COLO668 (cell line): ENCODE results near the gene ABCC9.

Source experiments
- DNase-seq: peaks from one replicate; lab custom pipeline; 2025; ENCODE audit not compliant: unreplicated experiment; lab: John Stamatoyannopoulos, UW

ABCC9 gene

GRCh38 chr12:21881965-21882364 is 59.3 kb downstream of the ABCC9 start:
- DNase-seq = no peak

- no peak for DNase-seq
These were observed 61.9 kb downstream of the ABCC9 start for GRCh38 chr12:21879312-21879711.

DNA sequence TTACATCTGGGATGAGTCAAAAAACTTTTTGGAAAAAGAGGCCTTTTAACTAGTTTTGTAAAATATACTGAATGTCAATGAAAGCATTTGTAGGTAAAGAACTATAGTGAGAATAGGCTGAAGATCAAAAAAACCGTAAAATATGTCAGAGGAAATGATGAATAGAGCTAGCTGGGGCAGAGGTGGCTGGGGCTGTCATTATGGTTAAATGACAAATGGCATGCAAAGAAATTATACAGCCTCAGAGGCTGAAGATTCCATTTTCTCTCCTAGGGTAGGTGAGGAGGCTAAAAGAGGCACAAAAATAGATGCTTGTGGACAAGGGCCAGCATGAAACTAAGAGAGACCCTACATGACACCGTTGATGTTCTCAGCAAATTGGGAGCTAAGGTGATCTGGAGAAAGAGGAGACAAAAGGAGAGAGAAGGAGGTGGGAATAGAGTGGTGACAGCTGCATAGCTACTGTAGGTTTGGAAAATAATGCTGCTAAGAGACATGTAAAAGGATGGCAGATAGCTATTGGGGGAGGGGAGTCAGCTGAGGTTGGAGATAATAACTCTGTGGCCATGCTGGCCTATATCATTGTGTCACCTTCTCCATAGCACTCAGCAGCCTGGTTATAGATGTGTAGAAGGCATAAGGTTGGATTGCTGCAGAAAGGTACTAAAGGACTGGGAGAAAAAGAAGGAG is 63.8 kb downstream of the ABCC9 start:
- DNase-seq = no peak

GRCh38 chr12:21865846-21866245 is 75.4 kb downstream of the ABCC9 start:
- DNase-seq = no peak

DNA sequence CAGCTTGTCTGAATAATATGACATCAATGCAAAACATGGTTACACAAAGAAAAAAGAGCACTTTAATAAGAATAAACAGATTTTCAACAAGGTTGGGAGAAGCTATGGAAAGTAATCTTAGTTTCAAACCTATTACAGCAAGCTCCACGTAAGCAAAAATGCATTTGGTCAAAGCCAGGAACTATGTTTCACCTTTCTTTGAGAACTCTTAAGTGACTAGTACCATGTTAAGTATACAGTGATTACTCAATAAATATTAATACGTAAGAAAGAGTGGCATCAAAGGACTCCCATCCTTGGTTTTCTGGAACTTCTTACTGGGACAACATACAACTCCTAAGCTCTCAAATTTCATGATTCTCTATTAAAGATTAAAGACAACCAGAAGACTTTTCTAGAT is 80.7 kb downstream of the ABCC9 start:
- DNase-seq = no peak

DNA sequence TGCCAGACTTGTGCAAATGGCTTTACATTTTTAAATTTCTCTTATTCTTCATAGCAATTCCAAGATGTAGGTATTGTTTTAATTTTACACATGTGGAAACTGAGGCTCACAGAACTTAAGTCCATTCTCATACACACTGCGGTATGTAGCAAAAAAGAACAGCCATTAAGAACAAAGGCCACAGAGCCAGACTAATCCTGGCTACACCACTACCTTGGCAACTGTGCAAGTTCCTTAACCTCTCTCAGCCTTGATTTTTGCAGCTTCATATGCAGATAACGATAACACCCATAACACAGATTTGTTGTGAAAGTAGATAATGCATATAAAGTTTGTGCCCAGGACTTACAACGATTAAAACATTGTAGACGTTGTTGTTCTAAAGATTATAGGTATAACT is 81.1 kb downstream of the ABCC9 start:
- no peak for DNase-seq

GRCh38 chr12:21852251-21852650 is 89.0 kb downstream of the ABCC9 start:
- DNase-seq = no peak

DNA sequence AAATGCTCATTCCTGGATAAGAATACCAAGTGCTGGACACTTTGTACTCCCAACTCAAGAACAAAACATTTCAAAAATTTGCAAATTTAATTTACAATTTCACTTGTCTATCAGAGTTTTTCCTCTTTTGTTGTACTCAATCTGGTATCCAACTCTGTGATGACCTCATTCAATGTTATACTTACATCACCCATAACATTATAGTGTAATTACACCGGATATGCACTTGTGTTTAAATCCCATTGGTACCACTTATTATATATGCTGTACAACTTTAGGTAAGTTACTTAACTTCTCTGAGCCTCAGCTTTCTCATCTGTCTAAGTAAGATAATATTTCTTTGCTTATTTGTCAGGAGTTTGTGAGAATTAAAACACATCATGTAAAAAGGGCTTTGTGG is 90.1 kb downstream of the ABCC9 start:
- DNase-seq = no peak

DNA sequence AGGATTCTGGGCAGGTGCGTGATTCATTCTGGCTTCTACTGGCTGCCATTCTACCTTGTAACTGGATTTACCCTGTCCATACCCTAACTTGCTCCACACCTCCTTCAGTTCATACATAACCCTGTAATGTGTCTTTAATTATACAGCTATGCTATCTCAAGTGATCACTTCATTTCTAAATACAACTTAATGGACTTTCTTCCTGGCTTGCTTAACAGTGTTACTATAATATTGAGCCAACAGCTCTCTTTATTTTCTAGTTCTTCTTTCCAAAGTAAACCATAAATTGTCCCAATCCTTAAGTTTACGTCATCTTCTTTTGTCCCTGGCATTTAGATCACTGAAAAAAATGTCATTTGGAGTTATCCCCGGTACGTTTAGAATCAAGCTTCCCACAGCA is 90.8 kb downstream of the ABCC9 start:
- no peak for DNase-seq

DNA sequence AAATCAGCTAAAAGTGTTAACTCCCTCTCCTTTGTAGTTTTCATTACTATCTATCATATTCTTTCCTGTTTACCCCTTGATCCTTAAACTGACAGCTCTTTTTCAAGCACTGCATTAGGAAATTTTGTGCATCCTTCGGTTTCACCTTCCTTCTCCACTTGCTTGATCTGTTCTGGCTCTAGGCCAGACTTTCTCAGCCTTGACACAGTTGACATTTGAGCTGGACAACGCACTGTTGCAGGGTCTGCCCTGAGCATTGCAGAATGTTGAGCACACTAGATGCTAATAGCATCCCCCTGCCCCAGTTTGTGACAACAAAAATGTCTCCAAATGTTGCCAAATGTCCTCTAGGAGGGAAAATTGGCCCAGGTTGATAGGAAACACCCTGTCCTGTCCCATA is 91.3 kb downstream of the ABCC9 start:
- no peak for DNase-seq

- DNase-seq = no peak
These were observed 93.0 kb downstream of the ABCC9 start for GRCh38 chr12:21848192-21848591.

- DNase-seq = no peak
These were observed 97.4 kb downstream of the ABCC9 start for GRCh38 chr12:21843795-21844194.

DNA sequence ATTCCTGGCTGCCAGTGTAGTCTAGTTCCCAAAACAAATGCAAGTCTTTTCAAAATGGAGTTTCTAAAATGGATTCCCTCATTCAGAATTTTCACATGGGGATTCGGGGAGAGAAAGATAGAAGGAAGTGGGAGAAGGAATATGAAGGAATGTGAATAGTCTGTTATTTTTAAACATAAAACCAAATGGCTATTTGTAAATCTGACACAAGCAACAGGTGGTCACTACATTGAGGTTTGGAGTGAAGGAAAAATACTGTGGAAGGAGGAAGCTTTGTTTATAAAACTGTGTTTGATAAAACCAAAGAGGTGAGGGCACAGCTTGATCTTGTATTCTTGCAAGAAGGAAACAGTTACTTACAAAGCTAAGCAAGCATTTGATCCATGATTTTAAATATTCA is 101.5 kb downstream of the ABCC9 start:
- DNase-seq = no peak

DNA sequence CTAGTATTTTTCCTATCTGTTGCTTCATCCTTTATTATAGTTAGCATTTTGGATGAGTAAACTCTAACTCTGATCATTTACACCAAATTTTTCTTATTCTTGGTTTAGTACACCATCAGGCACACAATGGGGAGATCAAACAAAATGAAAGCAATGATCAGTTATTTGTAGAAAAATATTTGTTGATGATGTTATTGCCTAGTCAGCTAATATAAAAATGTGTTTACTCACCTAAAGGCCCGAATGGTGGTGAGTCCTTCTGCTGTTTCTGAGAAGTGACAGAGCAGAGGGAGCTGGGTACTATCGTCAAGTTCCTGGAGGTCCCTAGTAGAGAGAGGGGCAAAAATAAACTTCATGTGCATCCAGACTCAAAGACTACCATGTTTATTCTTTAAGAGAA is 103.4 kb downstream of the ABCC9 start:
- DNase-seq = no peak

DNA sequence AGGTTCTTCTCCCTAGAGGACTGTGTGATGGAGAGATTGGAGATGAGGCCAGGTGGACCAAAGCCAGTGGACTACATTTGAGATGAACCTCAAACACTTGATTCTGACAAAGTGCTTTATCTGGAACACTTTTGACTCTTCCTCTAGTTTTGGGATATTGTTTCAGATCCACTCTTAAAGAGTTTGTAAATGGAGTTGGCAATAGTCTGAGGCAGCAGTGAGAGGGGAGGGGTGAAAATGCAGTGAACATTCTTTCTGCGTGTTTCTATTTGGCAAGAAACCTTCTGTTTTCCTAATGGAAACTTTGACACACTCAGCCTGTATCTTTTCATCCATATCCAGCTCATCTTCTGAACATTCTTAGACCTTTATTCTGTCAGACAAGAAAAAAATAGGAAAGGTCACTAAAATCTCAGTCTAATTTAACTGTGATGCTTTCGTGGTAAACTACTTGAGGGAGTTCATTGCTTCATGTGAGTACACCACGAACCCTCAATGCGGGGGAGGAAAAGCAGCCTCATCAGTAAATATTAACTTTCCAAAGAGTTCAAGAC is 109.4 kb downstream of the ABCC9 start:
- no peak for DNase-seq

DNA sequence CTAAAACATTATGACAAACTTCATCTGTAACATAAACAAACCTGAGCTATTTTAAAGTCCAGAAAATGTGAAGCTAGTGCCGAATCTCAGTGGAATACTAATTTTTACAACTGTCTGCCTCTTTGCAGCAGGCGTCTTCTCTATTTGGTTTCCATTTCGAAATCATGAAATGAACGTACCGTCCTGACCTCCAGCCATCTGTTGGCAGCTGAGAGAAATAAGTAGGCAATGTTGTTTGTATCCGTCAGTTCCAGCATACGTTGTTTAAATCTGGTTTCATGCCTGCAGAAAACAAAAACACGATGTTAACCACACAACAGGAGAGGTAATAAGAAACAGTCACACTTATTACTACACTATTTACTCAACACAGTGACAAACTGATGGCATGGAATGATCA is 112.4 kb downstream of the ABCC9 start:
- no peak for DNase-seq

DNA sequence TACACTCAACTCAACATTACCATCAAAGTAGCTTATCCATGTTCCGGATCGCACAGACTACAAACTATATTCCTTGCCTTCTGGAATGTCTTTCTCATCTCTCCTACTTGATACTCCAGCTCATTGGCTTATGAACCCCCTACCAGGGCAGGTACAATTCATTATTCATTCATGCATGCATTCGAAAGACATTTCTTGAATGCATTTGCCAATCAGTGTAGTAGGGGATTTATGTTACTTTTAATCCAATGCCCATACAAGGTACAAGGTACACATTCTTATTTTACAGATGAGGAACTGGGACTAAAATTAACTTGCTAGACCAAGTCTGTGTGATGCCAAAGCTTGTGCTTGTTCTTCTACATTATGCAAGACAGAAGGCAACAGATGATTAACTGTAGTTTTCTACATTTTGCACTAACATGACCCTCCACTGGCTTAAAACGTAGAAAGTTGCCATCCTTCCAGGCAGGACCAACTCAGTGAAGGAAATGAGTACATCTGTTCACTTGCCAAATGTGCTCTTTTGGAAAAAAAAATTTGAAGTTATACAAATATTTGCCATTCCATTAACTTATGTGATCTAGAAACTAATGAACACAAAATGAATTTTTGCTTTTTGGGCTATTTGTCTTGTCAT is 113.0 kb downstream of the ABCC9 start:
- no peak for DNase-seq

GRCh38 chr12:21827083-21827482 is 114.1 kb downstream of the ABCC9 start:
- no peak for DNase-seq

DNA sequence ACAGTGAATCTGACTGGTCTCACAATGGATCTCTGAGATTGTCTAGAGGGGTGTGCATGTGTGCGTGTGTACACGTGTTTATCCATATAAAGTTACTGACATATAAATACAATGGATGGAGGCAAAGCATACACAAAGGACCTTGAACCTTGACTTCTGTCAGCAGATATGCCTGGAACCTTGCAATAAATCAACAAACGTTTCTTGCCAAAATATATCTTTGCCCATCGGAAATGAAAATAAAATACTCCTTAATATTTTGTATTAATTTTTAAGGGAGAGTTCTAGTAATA is 114.7 kb downstream of the ABCC9 start:
- no peak for DNase-seq

DNA sequence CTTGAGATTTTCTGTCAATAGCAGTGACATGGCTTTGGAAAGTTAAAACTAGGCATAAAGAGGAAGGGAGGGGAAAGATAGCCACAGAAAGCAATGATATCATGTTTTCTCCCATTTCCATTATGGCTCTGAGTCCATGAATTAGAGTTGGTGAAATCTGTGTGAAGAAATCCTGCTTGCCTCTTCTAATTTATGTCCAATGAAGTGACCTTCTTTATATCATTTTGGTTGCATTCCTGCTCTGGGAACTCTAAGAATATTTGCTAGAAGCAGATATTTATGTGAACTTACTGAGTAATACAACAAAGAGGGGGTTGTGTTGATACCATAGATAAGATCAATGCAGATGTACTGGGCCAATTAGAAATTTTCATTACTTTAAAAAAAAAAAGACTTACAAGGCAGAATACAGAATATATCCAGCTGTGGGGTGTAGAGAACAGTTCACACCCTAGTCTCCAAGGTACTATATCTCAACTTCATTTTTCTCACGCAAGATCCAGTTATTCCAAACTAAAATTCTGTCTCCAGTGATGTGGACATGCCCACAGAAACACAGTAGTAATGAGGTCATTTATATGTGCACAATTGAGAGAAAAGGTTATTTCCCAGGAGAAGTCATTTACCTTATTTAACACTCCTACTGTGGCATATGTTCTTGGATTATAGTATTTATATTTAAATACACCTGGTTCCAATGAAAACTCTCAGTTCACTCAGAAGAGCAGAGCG is 115.2 kb downstream of the ABCC9 start:
- DNase-seq = no peak

DNA sequence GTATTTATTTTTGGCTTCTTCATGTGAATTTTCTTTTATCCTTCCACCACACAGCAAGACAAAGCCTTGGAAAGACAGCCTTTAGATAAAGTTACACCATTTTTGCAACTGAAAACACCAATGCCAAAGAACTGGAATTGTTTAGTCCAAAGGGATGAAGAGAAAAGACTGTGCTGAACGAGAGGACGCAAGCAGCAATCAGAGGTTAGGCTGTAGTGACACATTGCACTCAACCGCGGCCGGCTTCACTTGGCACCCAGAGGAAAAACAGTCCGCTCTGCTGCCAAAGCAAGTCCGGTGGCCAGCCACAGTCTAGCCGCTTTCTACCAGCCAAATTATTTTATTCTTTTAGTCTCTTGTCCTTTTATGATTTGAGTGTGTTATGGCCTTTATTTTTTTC is 117.6 kb downstream of the ABCC9 start:
- no peak for DNase-seq

DNA sequence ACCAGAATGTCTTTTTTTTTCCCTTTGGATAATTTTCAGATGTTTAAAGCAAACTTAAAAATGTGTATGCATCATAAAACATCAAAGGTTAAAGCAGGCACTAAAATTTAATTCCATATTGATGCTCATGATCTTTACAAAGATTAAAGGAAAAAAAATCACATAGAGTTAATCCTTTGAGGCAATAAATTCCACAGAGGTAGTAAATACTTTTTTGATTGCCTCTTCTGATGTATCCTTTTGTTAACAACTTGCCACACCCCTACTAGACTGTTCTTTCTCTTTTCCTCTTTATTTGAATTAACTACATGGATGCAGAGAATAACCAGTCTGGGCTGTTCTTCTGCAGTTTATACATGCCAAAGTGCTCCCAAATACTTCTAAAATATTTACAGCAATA is 121.5 kb downstream of the ABCC9 start:
- no peak for DNase-seq
